ENCODE data around the gene CTSZ. TPM values are rescaled to one million over a fixed set of nuclear protein-coding genes. Genes with fewer than 3 reads are reported as not detected.
"Not testable (repeated sequence)": the region's sequence is repeated elsewhere in the genome, so short reads cannot be mapped to it uniquely, and the experiment has no call there.

Gene CTSZ
- total RNA-seq, 6 experiments from 2014 or later: 124 to 240 (median 136) TPM

- no peak overlapping the region for H3K27ac Mint-ChIP-seq
- no peaks in the 10 kb centered on the region; the same call in none of the 2 replicates for H3K27me3 Mint-ChIP-seq (ENCODE audit: insufficient read depth)
- no peak for TF ChIP-seq CTCF (IDR thresholded peaks at IDR 0.05)
- H3K9me3 Mint-ChIP-seq: no peaks in the 10 kb centered on the region
- peaks cover 22% of the 10 kb centered on the region for H3K4me1 Mint-ChIP-seq (ENCODE audit: low read depth)
- H3K36me3 Mint-ChIP-seq (ENCODE audit: low read depth): peaks cover 42% of the 10 kb centered on the region
- DNase-seq: no peak
- H3K4me3 Mint-ChIP-seq: no peak overlapping the region
Measured at GRCh38 chr20:58986286-58986967, 20.6 kb downstream of the CTSZ start.

- H3K36me3 Mint-ChIP-seq (ENCODE audit: low read depth): peaks cover 35% of the 10 kb centered on the region
- no peaks in the 10 kb centered on the region for H3K9me3 Mint-ChIP-seq
- no peak for TF ChIP-seq CTCF (IDR thresholded peaks at IDR 0.05)
- H3K27ac Mint-ChIP-seq: no peak overlapping the region
- H3K4me1 Mint-ChIP-seq (ENCODE audit: low read depth): peaks cover 22% of the 10 kb centered on the region
- no peak for DNase-seq
- H3K27me3 Mint-ChIP-seq (ENCODE audit: insufficient read depth): no peaks in the 10 kb centered on the region; the same call in none of the 2 replicates
- no peak overlapping the region for H3K4me3 Mint-ChIP-seq
Measured at GRCh38 chr20:58985656-58986055, 21.4 kb downstream of the CTSZ start.

GRCh38 chr20:58984691-58985090 is 22.4 kb downstream of the CTSZ start:
- peaks cover 22% of the 10 kb centered on the region for H3K4me1 Mint-ChIP-seq (ENCODE audit: low read depth)
- no peaks in the 10 kb centered on the region for H3K9me3 Mint-ChIP-seq
- no peak for TF ChIP-seq CTCF (IDR thresholded peaks at IDR 0.05)
- no peak for DNase-seq
- H3K36me3 Mint-ChIP-seq (ENCODE audit: low read depth): peaks cover 31% of the 10 kb centered on the region
- H3K4me3 Mint-ChIP-seq: no peak overlapping the region
- peak overlapping the region; percentile 38; the same call in 1 of the 2 replicates for H3K27ac Mint-ChIP-seq
- no peaks in the 10 kb centered on the region; the same call in none of the 2 replicates for H3K27me3 Mint-ChIP-seq (ENCODE audit: insufficient read depth)

GRCh38 chr20:58983115-58983468 is 24.0 kb downstream of the CTSZ start:
- not testable (repeated sequence) for H3K9me3 Mint-ChIP-seq; H3K27me3 Mint-ChIP-seq (ENCODE audit: insufficient read depth); H3K27ac Mint-ChIP-seq; H3K4me3 Mint-ChIP-seq; DNase-seq
- Mint-ChIP-seq H3K36me3 (ENCODE audit: low read depth) (peaks cover 22% of the 10 kb centered on the region), H3K4me1 (ENCODE audit: low read depth) (peaks cover 22% of the 10 kb centered on the region)

- H3K27me3 Mint-ChIP-seq (ENCODE audit: insufficient read depth): no peaks in the 10 kb centered on the region; the same call in none of the 2 replicates
- H3K27ac Mint-ChIP-seq: peak overlapping the region; percentile 64
- H3K4me1 Mint-ChIP-seq (ENCODE audit: low read depth): peaks cover 22% of the 10 kb centered on the region
- no peak for DNase-seq
- no peaks in the 10 kb centered on the region for H3K9me3 Mint-ChIP-seq
- peaks cover 18% of the 10 kb centered on the region for H3K36me3 Mint-ChIP-seq (ENCODE audit: low read depth)
- H3K4me3 Mint-ChIP-seq: peak overlapping the region; percentile 94
- TF ChIP-seq CTCF (IDR thresholded peaks at IDR 0.05): no peak
Measured at GRCh38 chr20:58982406-58983114, 24.5 kb downstream of the CTSZ start.
